Keratinocyte (primary cell): ENCODE measurements around the gene GPATCH4.

Experiments used
- CTCF ChIP-seq, 3 experiments: IDR thresholded peaks in 1 of 3; conservative IDR thresholded peaks in 1 of 3; optimal IDR thresholded peaks in 1 of 3; 2 replicates in 2 of 3; 3 replicates in 1 of 3; pipeline versions ENCODE3 to v1.5.1; 2011; ENCODE audit warnings: low read length in 3 of 3, mild to moderate bottlenecking in 3 of 3, moderate library complexity in 2 of 3, control low read depth in 1 of 3, inconsistent platforms in 1 of 3; ENCODE audit not compliant: insufficient read depth in 2 of 3; ENCODE audit errors: extremely low read depth in 1 of 3
- EZH2 ChIP-seq: IDR thresholded peaks from one replicate; pipeline ENCODE4 v1.6.1; 2012; ENCODE audit warnings: inconsistent platforms, mild to moderate bottlenecking, low read length, moderate library complexity

- TF ChIP-seq CTCF (optimal IDR thresholded peaks at IDR 0.05 in 1 of 3, IDR thresholded peaks at IDR 0.05 in 1 of 3, conservative IDR thresholded peaks at IDR 0.05 in 1 of 3; ENCODE audit: extremely low read depth in 1 of 3, insufficient read depth in 2 of 3, low read length in 3 of 3) (no peak), EZH2 (no peak)
These were observed 40.5 kb upstream of the GPATCH4 start, which contains the start of gene BCAN for GRCh38 chr1:156641761-156642264.
